Panc1 (cell line): ENCODE measurements around the gene KLHL3. TPM values are rescaled to one million over a fixed set of nuclear protein-coding genes. Genes with fewer than 3 reads are reported as not detected.

Source experiments
- ATAC-seq: fragments of 200-7000 bp; cut with Tn5 transposase; 2 replicates; pipeline ENCODE4 v1.9.1; 2020; ENCODE audit warnings: mild to moderate bottlenecking, moderate library complexity
- BruUV-seq: library from RNA; stranded (reverse); fragments of 400-500 nt; replicated peaks from 2 replicates; lab custom pipeline; 2021; lab: Mats Ljungman, UMichigan
- CTCF ChIA-PET: fragments of 300-600 bp; sonication (Branson Sonifier 250); formaldehyde crosslinking; loops from one replicate; lab custom pipeline; 2022; ENCODE audit warnings: antibody characterized with exemption; lab: Charles Lee
- POLR2A ChIA-PET: fragments of 300-600 bp; sonication (Branson Sonifier 250); formaldehyde crosslinking; loops from one replicate; lab custom pipeline; 2022; ENCODE audit warnings: antibody characterized with exemption; lab: Charles Lee
- DNase-seq: peaks from one replicate; pipeline ENCODE4 v3.0.0-alpha.2; 2010; ENCODE audit warnings: low read depth, low spot score
- H3K27ac ChIP-seq: 2 replicates; pipeline ENCODE4 v1.5.1; 2011; ENCODE audit warnings: mild to moderate bottlenecking, low read length, inconsistent platforms
- H3K27me3 ChIP-seq: fragments of 200-500 bp; sonication (Bioruptor generic); 2 replicates; pipeline ENCODE4 v1.6.0; 2014; ENCODE audit warnings: low read length, inconsistent platforms; ENCODE audit not compliant: control insufficient read depth, insufficient read depth
- H3K36me3 ChIP-seq: fragments of 200-500 bp; sonication (Bioruptor generic); 2 replicates; pipeline ENCODE4 v1.5.1; 2014; ENCODE audit warnings: inconsistent platforms, mild to moderate bottlenecking, low read length, moderate library complexity; ENCODE audit not compliant: control insufficient read depth, insufficient read depth
- H3K4me1 ChIP-seq: 2 replicates; pipeline ENCODE4 v1.5.1; 2011; ENCODE audit warnings: inconsistent platforms, mild to moderate bottlenecking, low read length, moderate library complexity; ENCODE audit not compliant: control insufficient read depth, insufficient read depth
- H3K4me3 ChIP-seq, 2 experiments: 2 replicates each; pipeline ENCODE4 v1.5.1; 2011 to 2012; ENCODE audit warnings: low read depth in 2 of 2, low read length in 2 of 2, mild to moderate bottlenecking in 2 of 2, inconsistent platforms in 1 of 2, moderate library complexity in 1 of 2
- H3K9me3 ChIP-seq: fragments of 200-500 bp; sonication (Bioruptor generic); 2 replicates; pipeline ENCODE4 v1.5.1; 2014; ENCODE audit warnings: low read depth, mild to moderate bottlenecking, inconsistent platforms, low read length, moderate library complexity; ENCODE audit not compliant: control insufficient read depth, insufficient read depth
- CTCF ChIP-seq: fragments of 450-650 bp; IDR thresholded peaks from 2 replicates; pipeline ENCODE4 v1.5.1; 2017; ENCODE audit warnings: mild to moderate bottlenecking
- POLR2AphosphoS5 ChIP-seq: IDR thresholded peaks from 2 replicates; pipeline ENCODE4 v1.6.1; 2012; ENCODE audit warnings: mild to moderate bottlenecking, low read depth, low read length, moderate library complexity
- REST ChIP-seq, 2 experiments: IDR thresholded peaks; 2 replicates each; pipeline ENCODE4 v1.6.1; 2011 to 2012; ENCODE audit warnings: low read depth in 2 of 2, control low read depth in 1 of 2, low read length in 1 of 2, mild to moderate bottlenecking in 1 of 2, moderate library complexity in 1 of 2; ENCODE audit not compliant: insufficient read depth in 1 of 2
- SIN3A ChIP-seq: IDR thresholded peaks from 2 replicates; pipeline ENCODE4 v1.6.1; 2012; ENCODE audit warnings: low read depth, mild to moderate bottlenecking, low read length, moderate library complexity, borderline replicate concordance; ENCODE audit not compliant: insufficient read depth
- TCF7L2 ChIP-seq: IDR thresholded peaks from 2 replicates; pipeline ENCODE4 v1.6.1; 2011; ENCODE audit warnings: mild to moderate bottlenecking, low read depth, low read length, inconsistent platforms
- in situ Hi-C: cut with HindIII; loops from 2 replicates; pipeline ENCODE4 v1.10.0; 2016; ENCODE audit warnings: low sequenced_read_pairs, low pct_unique_long_range_greater_than_20kb
- intact Hi-C: fragments of 100-400 bp; cut with micrococcal nuclease; formaldehyde crosslinking; loops from one replicate; pipeline ENCODE4 v1.10.0; 2022; ENCODE audit not compliant: unreplicated experiment
- total RNA-seq: library from RNA; stranded (reverse); gene quantifications from one replicate; pipeline ENCODE4 v1.2.1, GENCODE V29; 2021; ENCODE audit not compliant: unreplicated experiment

KLHL3 gene
- total RNA-seq, 1 experiment from 2014 or later: 1.9 TPM

GRCh38 chr5:137599457-137599856 lies 136.4 kb downstream of the KLHL3 start:
- no TSS peak for BruUV-seq
- CTCF ChIA-PET: no interaction called here

GRCh38 chr5:137598399-137598798 lies 137.5 kb downstream of the KLHL3 start:
- H3K9me3 ChIP-seq: no peaks in the 10 kb centered on the region
- TF ChIP-seq TCF7L2 (no peak), POLR2AphosphoS5 (no peak), SIN3A (no peak), REST (IDR thresholded peaks at IDR 0.05; ENCODE audit: insufficient read depth in 1 of 2, low read depth in 2 of 2, low read length in 1 of 2) (no peak), CTCF (no peak)
- no peaks in the 10 kb centered on the region for H3K4me1 ChIP-seq
- intact Hi-C loops (no loop called here), in situ Hi-C loops (no loop called here)
- CTCF ChIA-PET: no interaction called here
- POLR2A ChIA-PET: no interaction called here
- H3K4me3 ChIP-seq: no peak overlapping the region
- no peak overlapping the region for H3K27ac ChIP-seq
- H3K36me3 ChIP-seq: no peaks in the 10 kb centered on the region
- DNase-seq (no peak), ATAC-seq (no peak)
- peaks cover 24% of the 10 kb centered on the region for H3K27me3 ChIP-seq
- BruUV-seq: no TSS peak

More at GRCh38 chr5:137599457-137599856, 136.4 kb downstream of the KLHL3 start:
- POLR2A ChIA-PET: no interaction called here
- intact Hi-C loops: no loop called here
- Histone ChIP-seq H3K36me3 (no peaks in the 10 kb centered on the region), H3K27ac (no peak overlapping the region), H3K9me3 (no peaks in the 10 kb centered on the region), H3K4me3 (no peak overlapping the region), H3K4me1 (no peaks in the 10 kb centered on the region), H3K27me3 (peaks cover 24% of the 10 kb centered on the region)
- ATAC-seq (no peak), DNase-seq (no peak)
- TF ChIP-seq SIN3A (no peak), TCF7L2 (no peak), REST (IDR thresholded peaks at IDR 0.05; ENCODE audit: insufficient read depth in 1 of 2, low read depth in 2 of 2, low read length in 1 of 2) (no peak), POLR2AphosphoS5 (no peak), CTCF (no peak)
- in situ Hi-C loops: no loop called here
